Vagina (tissue), 2 donors: ENCODE results near the gene CACNA1C.

Source experiments
- CTCF ChIP-seq, 3 experiments: fragments of 450-650 bp in 2 of 3; fragments of 200-600 bp in 1 of 3; sonication (generic) in 1 of 3; IDR thresholded peaks; one replicate each; pipeline ENCODE4 v1.5.1; 2017 to 2019; ENCODE audit warnings: antibody characterized with exemption in 3 of 3, mild to moderate bottlenecking in 2 of 3, moderate library complexity in 2 of 3
- POLR2A ChIP-seq, 2 donors: fragments of 450-650 bp; IDR thresholded peaks; one replicate each; pipeline ENCODE4 v1.6.1; 2017; ENCODE audit warnings: antibody characterized with exemption in 2 of 2, mild to moderate bottlenecking in 2 of 2, moderate library complexity in 2 of 2
- POLR2AphosphoS5 ChIP-seq, 2 donors: sonication (generic); formaldehyde crosslinking; IDR thresholded peaks; one replicate each; pipeline ENCODE4 v1.9.0; 2017; ENCODE audit warnings: antibody characterized with exemption in 2 of 2, mild to moderate bottlenecking in 2 of 2, low read depth in 1 of 2; ENCODE audit not compliant: insufficient read depth in 1 of 2

GRCh38 chr12:2487278-2487677 is 434.5 kb downstream of the CACNA1C start:
- TF ChIP-seq CTCF (IDR thresholded peaks at IDR 0.05) (no peak), POLR2A (IDR thresholded peaks at IDR 0.05) (no peak), POLR2AphosphoS5 (IDR thresholded peaks at IDR 0.05; ENCODE audit: insufficient read depth in 1 of 2, low read depth in 1 of 2) (no peak)
